NAMALWA (cell line): ENCODE measurements around the gene RNF145.
"Not testable (repeated sequence)": the region's sequence is repeated elsewhere in the genome, so short reads cannot be mapped to it uniquely, and the experiment has no call there.

Experiments
- DNase-seq: peaks from one replicate; pipeline ENCODE4 v3.0.0-alpha.2; 2015; ENCODE audit warnings: low spot score

RNF145 gene

GRCh38 chr5:159189310-159189709 is 20.0 kb downstream of the RNF145 start:
- no peak for DNase-seq

DNA sequence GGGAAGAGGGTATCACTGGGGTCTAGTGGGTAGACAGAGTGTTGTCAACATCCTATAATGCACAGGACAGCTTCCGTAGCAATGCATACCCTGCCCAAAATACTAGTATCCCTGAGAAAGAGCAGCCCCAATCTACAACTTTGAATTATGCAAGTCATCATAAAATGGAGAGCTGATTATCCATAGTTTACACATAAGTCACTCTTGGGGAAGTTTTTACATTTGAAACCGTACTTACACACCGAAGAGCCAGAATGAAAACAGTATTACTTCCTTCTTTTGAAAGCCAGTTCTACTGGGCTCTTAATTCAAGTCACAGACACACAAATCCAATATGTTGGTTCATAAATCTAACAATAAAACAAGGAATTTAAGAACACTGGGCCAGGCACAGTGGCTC is 21.6 kb downstream of the RNF145 start:
- DNase-seq, result no peak

DNA sequence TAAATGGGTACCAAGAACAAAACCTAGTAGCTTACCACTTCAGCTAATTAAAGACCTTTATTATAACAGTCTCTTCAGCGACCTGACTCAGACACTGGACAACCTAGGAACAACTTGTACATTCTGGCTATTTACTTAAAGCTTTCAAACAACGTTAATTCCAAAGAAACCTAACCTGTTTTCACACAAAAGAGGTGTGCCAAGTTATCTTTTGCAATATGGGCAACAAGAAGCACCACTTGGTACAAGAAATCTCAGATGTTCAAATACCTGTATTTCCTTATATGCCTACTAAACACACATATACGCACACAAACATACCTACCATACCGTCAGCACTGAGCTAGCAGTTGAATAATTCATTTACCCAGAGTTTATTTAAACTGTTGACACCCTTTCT is 23.0 kb downstream of the RNF145 start:
- no peak for DNase-seq

GRCh38 chr5:159185773-159186172 is 23.6 kb downstream of the RNF145 start:
- DNase-seq, result no peak

GRCh38 chr5:159184858-159185381 is 24.4 kb downstream of the RNF145 start:
- no peak for DNase-seq

GRCh38 chr5:159184236-159184635 is 25.1 kb downstream of the RNF145 start:
- DNase-seq, result no peak

DNA sequence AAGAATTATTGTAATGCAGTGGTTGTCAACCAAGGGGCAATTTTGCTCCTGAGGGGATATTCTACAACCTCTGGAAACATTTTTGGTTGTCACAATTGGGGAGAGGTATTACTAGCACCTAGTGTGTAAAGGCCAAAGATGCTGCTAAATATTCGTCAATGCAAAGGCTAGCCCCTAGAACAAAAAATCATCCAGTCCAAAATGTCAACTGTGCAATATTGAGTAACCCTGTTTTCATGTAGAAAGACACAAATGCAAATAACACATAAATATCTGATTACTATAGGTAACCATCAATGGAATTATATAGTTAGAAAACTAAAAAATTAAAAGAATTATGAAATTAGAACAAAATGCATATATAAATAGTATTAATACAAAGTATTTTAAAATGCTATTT is 26.1 kb downstream of the RNF145 start:
- no peak for DNase-seq

DNA sequence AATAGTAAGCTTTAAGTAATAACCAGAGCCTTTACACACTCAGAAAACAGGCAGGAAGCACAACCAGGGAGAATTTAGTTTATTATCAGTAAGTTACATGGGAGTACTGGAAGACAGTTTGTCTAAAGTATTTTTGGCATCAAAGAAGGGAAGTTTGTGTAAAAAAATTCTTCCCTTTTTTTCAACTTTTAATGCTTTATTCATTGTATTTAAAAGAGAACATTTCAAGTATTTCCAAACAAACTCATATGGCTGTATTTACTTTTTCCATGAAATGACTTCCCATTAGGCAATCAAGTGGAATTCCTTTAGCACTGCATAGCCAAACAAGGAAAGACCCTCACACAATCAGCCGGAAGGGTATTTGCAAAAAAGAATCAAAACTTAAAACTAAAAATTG is 26.7 kb downstream of the RNF145 start:
- DNase-seq, result no peak

- DNase-seq, result no peak
Measured at GRCh38 chr5:159181651-159182050, 27.7 kb downstream of the RNF145 start.

DNA sequence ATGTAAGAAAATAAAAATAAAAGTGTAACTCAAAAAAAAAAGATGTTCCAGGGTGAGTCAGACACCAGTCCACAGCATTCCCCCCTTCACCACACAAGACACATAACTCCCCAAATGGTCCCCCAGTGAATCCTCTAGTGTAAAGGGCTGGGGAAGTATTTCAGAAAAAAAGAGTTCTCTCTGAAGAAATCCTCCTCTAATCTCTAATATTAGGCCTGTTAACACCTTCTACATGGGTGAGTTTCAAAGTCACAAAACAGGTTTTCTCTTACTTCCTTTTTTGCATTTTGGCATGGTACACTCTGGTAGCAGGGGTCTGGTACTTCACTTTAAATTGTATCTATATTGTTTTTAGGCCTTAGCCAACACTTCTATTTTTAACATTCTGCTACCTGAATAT is 28.2 kb downstream of the RNF145 start:
- DNase-seq, result no peak

DNA sequence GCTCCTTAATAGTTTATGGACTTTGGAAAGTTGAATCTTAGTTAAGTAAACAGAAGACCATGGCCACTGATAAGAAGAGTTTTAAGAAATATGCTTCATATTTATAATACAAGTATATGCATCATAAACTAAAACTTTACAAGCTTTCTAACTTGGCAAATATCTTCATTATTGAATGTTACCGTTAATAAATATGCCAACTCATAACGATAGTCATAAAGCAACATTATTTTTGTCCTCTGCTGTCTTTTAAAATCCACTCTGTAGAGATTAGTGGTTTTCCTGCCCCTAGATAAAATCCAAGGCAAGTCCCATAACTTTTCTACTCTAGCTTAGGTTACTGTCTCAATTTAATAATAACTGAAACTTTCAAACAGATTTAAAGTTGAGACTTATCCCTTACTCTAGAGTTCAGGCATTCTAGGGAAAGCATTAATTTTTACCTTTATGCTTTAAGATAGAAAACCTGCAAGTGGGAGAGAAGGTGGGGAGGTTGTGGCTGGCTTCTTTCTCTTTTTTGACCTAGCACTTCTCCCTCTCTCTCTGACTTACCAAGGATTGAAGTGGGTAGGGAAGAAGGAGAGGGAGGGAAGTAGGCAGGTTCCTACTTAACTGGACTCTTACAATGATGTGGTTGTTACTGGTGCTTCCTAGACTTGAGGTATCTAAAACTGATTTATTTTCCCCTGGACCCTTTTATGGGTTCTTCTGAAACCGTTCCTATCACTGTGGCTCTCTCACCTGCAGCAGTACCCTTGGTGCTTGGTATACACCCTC is 29.6 kb downstream of the RNF145 start:
- no peak for DNase-seq

DNA sequence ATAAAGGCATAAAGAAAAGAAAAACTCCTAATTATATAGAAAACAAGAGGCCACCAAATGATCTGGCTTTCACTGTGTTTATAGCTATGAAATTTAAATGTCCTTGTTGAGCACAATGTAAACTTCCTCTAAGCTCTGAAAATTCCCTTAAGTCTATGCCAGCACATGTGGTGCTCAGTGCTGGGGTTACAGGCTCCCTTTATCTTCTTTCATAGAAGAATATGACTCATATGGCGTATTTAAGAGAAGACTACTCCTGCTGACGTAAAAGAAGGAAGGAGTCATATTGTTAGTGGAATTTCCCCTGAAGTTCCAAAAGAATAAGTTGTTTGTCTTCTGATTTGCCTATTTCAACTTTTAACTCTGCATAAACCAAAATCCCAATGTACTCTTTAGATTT is 30.4 kb downstream of the RNF145 start:
- DNase-seq, result no peak

- DNase-seq, result no peak
Measured at GRCh38 chr5:159175547-159175946, 33.8 kb downstream of the RNF145 start.

GRCh38 chr5:159174511-159175168 is 34.7 kb downstream of the RNF145 start:
- no peak for DNase-seq

- no peak for DNase-seq
Measured at GRCh38 chr5:159171274-159171673, 38.1 kb downstream of the RNF145 start.

GRCh38 chr5:159170021-159170420 is 39.3 kb downstream of the RNF145 start:
- DNase-seq, result no peak

DNA sequence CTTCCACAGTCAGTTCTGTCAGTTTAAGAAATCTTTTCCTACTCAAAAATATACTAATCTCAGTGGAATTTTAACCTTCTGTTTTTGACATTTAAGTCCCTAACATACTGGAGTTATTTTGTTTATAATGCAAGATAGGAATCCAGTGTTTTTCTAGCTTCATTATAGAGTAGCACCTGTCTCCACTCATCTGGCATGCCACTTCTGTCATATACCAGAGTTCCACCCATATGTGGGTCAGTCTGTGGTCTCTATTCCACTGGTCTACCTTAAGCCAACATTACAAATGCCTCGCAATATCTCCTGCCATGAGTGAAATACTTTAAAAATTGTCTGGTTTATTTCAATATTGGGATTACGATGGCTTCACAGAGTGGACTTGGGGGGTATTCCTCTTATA is 42.9 kb downstream of the RNF145 start:
- no peak for DNase-seq

- no peak for DNase-seq
Measured at GRCh38 chr5:159163701-159164046, 45.7 kb downstream of the RNF145 start.

GRCh38 chr5:159163027-159163700 is 46.2 kb downstream of the RNF145 start:
- DNase-seq, result no peak

- no peak for DNase-seq
Measured at GRCh38 chr5:159161361-159162214, 47.8 kb downstream of the RNF145 start.

- DNase-seq, result not testable (repeated sequence)
Measured at GRCh38 chr5:159158553-159159091, 50.7 kb downstream of the RNF145 start.

GRCh38 chr5:159157552-159157951 is 51.8 kb downstream of the RNF145 start:
- no peak for DNase-seq
